HG03469 (cell line): ENCODE measurements around the gene CFC1.
"Not testable (repeated sequence)": the region's sequence is repeated elsewhere in the genome, so short reads cannot be mapped to it uniquely, and the experiment has no call there.

Experiments
- ATAC-seq: cut with Tn5 transposase; IDR thresholded peaks from one replicate; pipeline ENCODE4 v1.9.1; 2021; ENCODE audit warnings: mild to moderate bottlenecking, moderate library complexity, moderate number of reproducible peaks; ENCODE audit not compliant: unreplicated experiment

CFC1 gene

GRCh38 chr2:130584726-130585125 lies 14.6 kb downstream of the CFC1 start:
- ATAC-seq = not testable (repeated sequence)

- not testable (repeated sequence) for ATAC-seq
Measured at GRCh38 chr2:130583582-130583981, 15.8 kb downstream of the CFC1 start.

GRCh38 chr2:130582970-130583369 lies 16.4 kb downstream of the CFC1 start:
- ATAC-seq = not testable (repeated sequence)

- ATAC-seq = not testable (repeated sequence)
Measured at GRCh38 chr2:130581491-130581890, 17.9 kb downstream of the CFC1 start.

GRCh38 chr2:130579121-130579520 lies 20.3 kb downstream of the CFC1 start:
- ATAC-seq = not testable (repeated sequence)

- not testable (repeated sequence) for ATAC-seq
Measured at GRCh38 chr2:130577559-130577958, 21.8 kb downstream of the CFC1 start.

GRCh38 chr2:130576209-130576784 lies 23.1 kb downstream of the CFC1 start:
- not testable (repeated sequence) for ATAC-seq

- ATAC-seq = not testable (repeated sequence)
Measured at GRCh38 chr2:130574230-130574629, 25.1 kb downstream of the CFC1 start.

- ATAC-seq = not testable (repeated sequence)
Measured at GRCh38 chr2:130571929-130572328, 27.4 kb downstream of the CFC1 start.

GRCh38 chr2:130566165-130566564 lies 33.2 kb downstream of the CFC1 start:
- ATAC-seq = not testable (repeated sequence)

GRCh38 chr2:130556441-130556840 lies 42.9 kb downstream of the CFC1 start:
- not testable (repeated sequence) for ATAC-seq

- ATAC-seq = not testable (repeated sequence)
Measured at GRCh38 chr2:130554178-130554577, 45.2 kb downstream of the CFC1 start.

- ATAC-seq = not testable (repeated sequence)
Measured at GRCh38 chr2:130549475-130549874, 49.9 kb downstream of the CFC1 start.

GRCh38 chr2:130548418-130548817 lies 51.0 kb downstream of the CFC1 start:
- ATAC-seq = not testable (repeated sequence)

- not testable (repeated sequence) for ATAC-seq
Measured at GRCh38 chr2:130544978-130545377, 54.4 kb downstream of the CFC1 start.

GRCh38 chr2:130543785-130544528 lies 55.4 kb downstream of the CFC1 start:
- not testable (repeated sequence) for ATAC-seq

- ATAC-seq = not testable (repeated sequence)
Measured at GRCh38 chr2:130542789-130543188, 56.6 kb downstream of the CFC1 start.
